ENCODE measurements around the gene ADORA3.

DNA sequence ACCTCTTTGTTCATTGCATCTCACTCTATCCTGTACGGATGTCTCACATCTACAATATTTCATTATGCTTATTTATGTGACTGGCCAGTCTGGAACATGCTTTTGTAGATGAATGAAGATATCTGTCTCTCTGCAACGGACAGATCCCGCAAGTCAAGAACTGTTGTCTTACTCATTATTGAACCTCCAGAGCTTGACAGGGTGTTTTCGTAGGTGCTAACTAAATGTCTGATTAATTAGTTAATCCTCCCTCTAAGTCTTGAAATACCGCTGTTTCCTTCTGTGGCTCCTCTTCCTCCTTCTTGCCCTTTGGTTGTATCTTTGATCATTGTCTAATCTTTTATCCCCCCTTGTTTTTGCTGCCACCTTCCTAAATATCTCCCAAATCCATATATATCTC is 32.8 kb downstream of the ADORA3 start:
- TF ChIP-seq RAD21 (IDR thresholded peaks at IDR 0.05 in 1 of 2, conservative IDR thresholded peaks at IDR 0.05 in 1 of 2; ENCODE audit: low read depth in 2 of 2, low read length in 2 of 2), result no peak
- TF ChIP-seq JUND (IDR thresholded peaks at IDR 0.05; ENCODE audit: low read length), result no peak
- no peak for TF ChIP-seq TAF1 (IDR thresholded peaks at IDR 0.05; ENCODE audit: low read depth, low read length)
- no peak for TF ChIP-seq NRF1 (IDR thresholded peaks at IDR 0.05; ENCODE audit: low read depth, low read length)
- no peak for TF ChIP-seq SP4 (IDR thresholded peaks at IDR 0.05; ENCODE audit: low read length)
- no peak for TF ChIP-seq GABPA (IDR thresholded peaks at IDR 0.05; ENCODE audit: borderline replicate concordance, insufficient read depth, low read length)
- TF ChIP-seq, protein P1, sequence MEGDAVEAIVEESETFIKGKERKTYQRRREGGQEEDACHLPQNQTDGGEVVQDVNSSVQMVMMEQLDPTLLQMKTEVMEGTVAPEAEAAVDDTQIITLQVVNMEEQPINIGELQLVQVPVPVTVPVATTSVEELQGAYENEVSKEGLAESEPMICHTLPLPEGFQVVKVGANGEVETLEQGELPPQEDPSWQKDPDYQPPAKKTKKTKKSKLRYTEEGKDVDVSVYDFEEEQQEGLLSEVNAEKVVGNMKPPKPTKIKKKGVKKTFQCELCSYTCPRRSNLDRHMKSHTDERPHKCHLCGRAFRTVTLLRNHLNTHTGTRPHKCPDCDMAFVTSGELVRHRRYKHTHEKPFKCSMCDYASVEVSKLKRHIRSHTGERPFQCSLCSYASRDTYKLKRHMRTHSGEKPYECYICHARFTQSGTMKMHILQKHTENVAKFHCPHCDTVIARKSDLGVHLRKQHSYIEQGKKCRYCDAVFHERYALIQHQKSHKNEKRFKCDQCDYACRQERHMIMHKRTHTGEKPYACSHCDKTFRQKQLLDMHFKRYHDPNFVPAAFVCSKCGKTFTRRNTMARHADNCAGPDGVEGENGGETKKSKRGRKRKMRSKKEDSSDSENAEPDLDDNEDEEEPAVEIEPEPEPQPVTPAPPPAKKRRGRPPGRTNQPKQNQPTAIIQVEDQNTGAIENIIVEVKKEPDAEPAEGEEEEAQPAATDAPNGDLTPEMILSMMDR (IDR thresholded peaks at IDR 0.05; ENCODE audit: control extremely low read depth in 1 of 3, insufficient read depth in 1 of 3, low read depth in 1 of 3, low read length in 3 of 3), result no peak
- no peak for TF ChIP-seq POLR2AphosphoS5 (IDR thresholded peaks at IDR 0.05; ENCODE audit: low read depth, low read length)
- no peak for TF ChIP-seq POLR2A (IDR thresholded peaks at IDR 0.05; ENCODE audit: control extremely low read depth in 1 of 2, low read depth in 2 of 2, low read length in 2 of 2)
- TF ChIP-seq MAFK (IDR thresholded peaks at IDR 0.05; ENCODE audit: low read depth, low read length), result no peak
- TF ChIP-seq KDM4A (IDR thresholded peaks at IDR 0.05; ENCODE audit: low read depth, low read length, severe bottlenecking), result no peak
- no peak for TF ChIP-seq SP1 (IDR thresholded peaks at IDR 0.05; ENCODE audit: low read depth, low read length)

Measured in H1 (cell line).